Mesendoderm (in vitro differentiated cells): ENCODE data around the gene PRDM2.
A peak's percentile ranks its signal among the peaks of the same experiment; 100 is the strongest.

Experiments
- DNase-seq: peaks from one replicate; pipeline ENCODE4 v3.0.0; 2013
- H2AK5ac ChIP-seq: 2 replicates; pipeline ENCODE4 v1.6.1; 2013; ENCODE audit warnings: low read length, inconsistent platforms
- H2BK120ac ChIP-seq: 2 replicates; pipeline ENCODE4 v1.6.1; 2013; ENCODE audit warnings: low read depth, mild to moderate bottlenecking, low read length, moderate library complexity, mixed read lengths
- H2BK15ac ChIP-seq: replicated peaks from 2 replicates; pipeline ENCODE4 v1.6.1; 2013; ENCODE audit warnings: low read depth, mild to moderate bottlenecking, moderate library complexity
- H2BK5ac ChIP-seq: 2 replicates; pipeline ENCODE4 v1.6.1; 2013; ENCODE audit warnings: low read length, inconsistent platforms
- H3K18ac ChIP-seq: 2 replicates; pipeline ENCODE4 v1.6.1; 2013; ENCODE audit warnings: mild to moderate bottlenecking, low read length, mixed read lengths
- H3K23ac ChIP-seq: one replicate; pipeline ENCODE4 v1.6.1; 2013; ENCODE audit warnings: low read length
- H3K27ac ChIP-seq: 2 replicates; pipeline ENCODE4 v1.5.1; 2013; ENCODE audit warnings: low read depth, mild to moderate bottlenecking, inconsistent platforms, low read length, moderate library complexity
- H3K27me3 ChIP-seq: 2 replicates; pipeline ENCODE4 v1.6.1; 2013; ENCODE audit warnings: low read length, control low read depth, mild to moderate bottlenecking, inconsistent platforms; ENCODE audit not compliant: insufficient read depth, poor library complexity
- H3K36me3 ChIP-seq: 2 replicates; pipeline ENCODE4 v1.6.1; 2013; ENCODE audit warnings: low read length, inconsistent platforms; ENCODE audit not compliant: control insufficient read depth, insufficient read depth
- H3K4ac ChIP-seq: one replicate; pipeline ENCODE4 v1.6.1; 2013; ENCODE audit warnings: low read depth, mild to moderate bottlenecking, low read length, moderate library complexity
- H3K4me1 ChIP-seq: 2 replicates; pipeline ENCODE4 v1.6.1; 2013; ENCODE audit warnings: low read depth, low read length, inconsistent platforms; ENCODE audit not compliant: control insufficient read depth
- H3K4me2 ChIP-seq: 2 replicates; pipeline ENCODE4 v1.6.1; 2013; ENCODE audit warnings: low read length
- H3K4me3 ChIP-seq: 2 replicates; pipeline ENCODE4 v1.5.1; 2013; ENCODE audit warnings: mild to moderate bottlenecking, low read length
- H3K56ac ChIP-seq: one replicate; pipeline ENCODE4 v1.6.1; 2013; ENCODE audit warnings: low read length
- H3K79me1 ChIP-seq: 2 replicates; pipeline ENCODE4 v1.6.1; 2013; ENCODE audit warnings: low read length, inconsistent platforms
- H3K79me2 ChIP-seq: 2 replicates; pipeline ENCODE4 v1.6.1; 2013; ENCODE audit warnings: mild to moderate bottlenecking, low read length; ENCODE audit not compliant: control insufficient read depth, insufficient read depth
- H3K9ac ChIP-seq: 2 replicates; pipeline ENCODE4 v1.6.1; 2013; ENCODE audit warnings: low read length, inconsistent platforms
- H4K5ac ChIP-seq: one replicate; pipeline ENCODE4 v1.6.1; 2013; ENCODE audit warnings: low read length
- H4K8ac ChIP-seq: one replicate; pipeline ENCODE4 v1.6.1; 2013; ENCODE audit warnings: low read depth, mild to moderate bottlenecking, control low read depth, low read length, moderate library complexity
- WGBS: extraction: QIAGEN DNeasy Blood & Tissue Kit; methylation state at CpG from one replicate; pipeline ENCODE4 v1.1.7; 2013; ENCODE audit warnings: low lambda C conversion rate, missing lambda C conversion rate; ENCODE audit not compliant: insufficient coverage; ENCODE audit errors: extremely low coverage; 5-methylcytosine and 5-hydroxymethylcytosine counted together

The PRDM2 gene

GRCh38 chr1:13730751-13731482 is 30.9 kb downstream of the PRDM2 start:
- H2AK5ac ChIP-seq = no peak overlapping the region
- H3K56ac ChIP-seq = no peak overlapping the region
- H3K18ac ChIP-seq = no peak overlapping the region
- H2BK120ac ChIP-seq = no peak overlapping the region
- H3K4ac ChIP-seq = no peak overlapping the region
- no peaks in the 10 kb centered on the region for H3K4me1 ChIP-seq
- peaks cover 3% of the 10 kb centered on the region for H3K79me1 ChIP-seq
- no peak for DNase-seq
- H3K23ac ChIP-seq = no peak overlapping the region
- no peak overlapping the region for H4K8ac ChIP-seq
- no CpG with 5 or more reads among the region's 12 CpGs for WGBS
- H3K9ac ChIP-seq = no peak overlapping the region
- no peak overlapping the region for H3K4me2 ChIP-seq
- H3K27ac ChIP-seq = no peak overlapping the region
- no peak overlapping the region for H2BK15ac ChIP-seq
- no peaks in the 10 kb centered on the region for H3K27me3 ChIP-seq
- no peaks in the 10 kb centered on the region for H3K36me3 ChIP-seq
- no peak overlapping the region for H3K4me3 ChIP-seq
- no peaks in the 10 kb centered on the region for H3K79me2 ChIP-seq
- no peak overlapping the region for H4K5ac ChIP-seq
- no peak overlapping the region for H2BK5ac ChIP-seq

- Histone ChIP-seq H3K79me1 (peaks cover 3% of the 10 kb centered on the region), H2AK5ac (no peak overlapping the region), H3K9ac (no peak overlapping the region), H2BK120ac (no peak overlapping the region), H4K8ac (no peak overlapping the region), H3K4ac (no peak overlapping the region), H2BK5ac (no peak overlapping the region), H3K23ac (peak overlapping the region; percentile 30), H2BK15ac (no peak overlapping the region), H3K18ac (no peak overlapping the region), H3K27ac (no peak overlapping the region), H4K5ac (no peak overlapping the region), H3K4me3 (no peak overlapping the region), H3K27me3 (no peaks in the 10 kb centered on the region), H3K36me3 (no peaks in the 10 kb centered on the region), H3K4me1 (no peaks in the 10 kb centered on the region), H3K56ac (no peak overlapping the region), H3K79me2 (no peaks in the 10 kb centered on the region), H3K4me2 (no peak overlapping the region)
- DNase-seq = no peak
- WGBS = no CpG with 5 or more reads among the region's 5 CpGs
Observed at GRCh38 chr1:13731897-13732296, 31.9 kb downstream of the PRDM2 start.

DNA sequence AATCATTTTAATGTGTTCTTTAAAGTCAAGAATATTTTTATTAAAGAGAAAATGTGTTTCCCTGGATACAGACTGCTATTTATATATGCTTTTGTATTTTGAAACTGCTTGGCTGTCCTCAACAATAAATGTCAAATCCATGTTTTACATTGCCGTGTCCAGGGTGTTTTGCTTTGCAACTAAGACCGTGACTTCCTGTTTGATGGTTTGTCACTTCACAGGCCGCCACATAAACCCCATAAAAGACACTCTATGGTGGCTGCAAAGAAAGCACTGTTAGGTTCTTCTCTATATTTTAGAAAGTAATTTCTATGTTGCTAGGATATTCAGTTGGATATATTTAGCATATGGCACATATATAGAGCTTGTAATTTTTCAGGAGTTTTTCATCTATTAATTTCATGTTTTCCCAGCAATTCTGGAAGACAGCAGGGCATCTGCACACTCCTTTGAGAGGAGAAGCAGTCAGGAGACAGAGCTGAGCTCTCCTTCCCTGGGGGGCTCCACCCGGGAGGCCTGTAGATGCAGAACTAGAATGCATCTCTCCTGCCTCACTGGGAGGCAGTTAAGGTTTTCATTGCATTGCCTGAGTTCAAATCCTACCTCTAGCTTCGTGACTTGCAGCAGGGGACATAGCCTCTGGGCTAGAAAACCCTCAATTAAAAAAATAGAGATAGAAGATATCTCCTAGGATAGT is 33.1 kb downstream of the PRDM2 start:
- no peak overlapping the region for H2AK5ac ChIP-seq
- no peak overlapping the region for H3K9ac ChIP-seq
- no peak overlapping the region for H3K4ac ChIP-seq
- no peak overlapping the region for H3K23ac ChIP-seq
- no peak overlapping the region for H2BK120ac ChIP-seq
- H3K4me1 ChIP-seq = no peaks in the 10 kb centered on the region
- no peak overlapping the region for H4K5ac ChIP-seq
- H3K27ac ChIP-seq = no peak overlapping the region
- no peaks in the 10 kb centered on the region for H3K79me2 ChIP-seq
- peaks cover 3% of the 10 kb centered on the region for H3K79me1 ChIP-seq
- H4K8ac ChIP-seq = no peak overlapping the region
- H2BK15ac ChIP-seq = no peak overlapping the region
- DNase-seq = no peak
- no peaks in the 10 kb centered on the region for H3K27me3 ChIP-seq
- no peaks in the 10 kb centered on the region for H3K36me3 ChIP-seq
- no CpG with 5 or more reads among the region's 5 CpGs for WGBS
- no peak overlapping the region for H3K18ac ChIP-seq
- H3K4me3 ChIP-seq = no peak overlapping the region
- H3K56ac ChIP-seq = no peak overlapping the region
- no peak overlapping the region for H3K4me2 ChIP-seq
- H2BK5ac ChIP-seq = no peak overlapping the region

- no peak for DNase-seq
- H3K27ac ChIP-seq = no peak overlapping the region
- no peaks in the 10 kb centered on the region for H3K27me3 ChIP-seq
- no peak overlapping the region for H2AK5ac ChIP-seq
- no peak overlapping the region for H3K4me2 ChIP-seq
- peaks cover 3% of the 10 kb centered on the region for H3K79me1 ChIP-seq
- H3K4me3 ChIP-seq = no peak overlapping the region
- H3K4me1 ChIP-seq = no peaks in the 10 kb centered on the region
- H3K56ac ChIP-seq = no peak overlapping the region
- H3K23ac ChIP-seq = no peak overlapping the region
- no peak overlapping the region for H3K9ac ChIP-seq
- no peak overlapping the region for H2BK5ac ChIP-seq
- no peak overlapping the region for H2BK120ac ChIP-seq
- H4K8ac ChIP-seq = no peak overlapping the region
- WGBS = no CpG with 5 or more reads among the region's 1 CpG
- H3K18ac ChIP-seq = no peak overlapping the region
- H4K5ac ChIP-seq = no peak overlapping the region
- H2BK15ac ChIP-seq = no peak overlapping the region
- H3K4ac ChIP-seq = no peak overlapping the region
- H3K79me2 ChIP-seq = no peaks in the 10 kb centered on the region
- no peaks in the 10 kb centered on the region for H3K36me3 ChIP-seq
Observed at GRCh38 chr1:13733711-13734110, 33.7 kb downstream of the PRDM2 start.

DNA sequence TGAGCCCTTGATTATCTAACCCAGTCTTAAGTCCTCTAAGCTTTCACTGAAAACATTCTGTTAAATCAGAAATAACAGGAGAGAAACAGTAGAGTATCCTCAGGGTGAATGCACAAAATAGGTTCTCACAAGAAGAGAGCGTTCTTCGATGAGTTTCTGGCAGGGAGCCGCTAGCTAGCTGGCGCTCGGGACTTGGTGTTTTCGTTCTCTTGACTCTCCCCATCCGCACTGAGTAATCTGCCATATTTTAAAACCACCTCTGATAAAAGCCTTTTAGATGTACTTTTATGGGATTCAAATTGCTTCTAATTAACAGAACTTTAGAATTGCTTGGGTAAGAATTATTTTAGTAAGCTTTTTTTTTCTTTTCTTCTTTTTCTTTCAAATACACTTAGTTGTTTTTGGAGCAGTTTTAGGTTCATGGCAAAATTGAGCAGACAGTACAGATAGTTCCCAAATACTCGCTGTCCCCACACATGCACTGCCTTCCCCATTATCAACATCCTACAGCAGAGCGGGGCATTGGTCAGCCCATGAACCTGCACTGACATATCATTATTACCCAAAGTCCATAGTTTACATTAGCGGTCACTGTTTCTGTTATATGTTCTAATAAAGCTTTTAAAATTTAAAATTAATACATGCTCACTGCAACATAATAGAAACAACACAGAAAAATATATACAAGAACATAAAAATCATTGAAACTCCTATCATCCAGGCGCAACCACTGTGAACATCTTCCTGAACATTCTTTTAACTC is 35.4 kb downstream of the PRDM2 start:
- Histone ChIP-seq H3K23ac (no peak overlapping the region), H2BK5ac (no peak overlapping the region), H3K79me2 (no peaks in the 10 kb centered on the region)

More for the DNA sequence above, 35.4 kb downstream of the PRDM2 start:
- Histone ChIP-seq H3K27ac (no peak overlapping the region), H3K56ac (no peak overlapping the region), H3K4me3 (no peak overlapping the region), H3K18ac (no peak overlapping the region), H3K4ac (no peak overlapping the region), H4K8ac (no peak overlapping the region), H4K5ac (no peak overlapping the region), H2BK15ac (no peak overlapping the region), H2AK5ac (no peak overlapping the region), H3K4me1 (no peaks in the 10 kb centered on the region), H2BK120ac (no peak overlapping the region), H3K9ac (no peak overlapping the region), H3K27me3 (no peaks in the 10 kb centered on the region), H3K4me2 (no peak overlapping the region), H3K36me3 (no peaks in the 10 kb centered on the region), H3K79me1 (no peaks in the 10 kb centered on the region)
- DNase-seq = no peak
- no CpG with 5 or more reads among the region's 11 CpGs for WGBS
